Panc1 (cell line): ENCODE results near the gene SLC11A1. TPM values are rescaled to one million over a fixed set of nuclear protein-coding genes. Genes with fewer than 3 reads are reported as not detected.
A peak's percentile ranks its signal among the peaks of the same experiment; 100 is the strongest.

Experiments
- ATAC-seq: fragments of 200-7000 bp; cut with Tn5 transposase; 2 replicates; pipeline ENCODE4 v1.9.1; 2020; ENCODE audit warnings: mild to moderate bottlenecking, moderate library complexity
- BruUV-seq: library from RNA; stranded (reverse); fragments of 400-500 nt; replicated peaks from 2 replicates; lab custom pipeline; 2021; lab: Mats Ljungman, UMichigan
- CTCF ChIA-PET: fragments of 300-600 bp; sonication (Branson Sonifier 250); formaldehyde crosslinking; loops from one replicate; lab custom pipeline; 2022; ENCODE audit warnings: antibody characterized with exemption; lab: Charles Lee
- POLR2A ChIA-PET: fragments of 300-600 bp; sonication (Branson Sonifier 250); formaldehyde crosslinking; loops from one replicate; lab custom pipeline; 2022; ENCODE audit warnings: antibody characterized with exemption; lab: Charles Lee
- DNase-seq: peaks from one replicate; pipeline ENCODE4 v3.0.0-alpha.2; 2010; ENCODE audit warnings: low read depth, low spot score
- H3K27ac ChIP-seq: 2 replicates; pipeline ENCODE4 v1.5.1; 2011; ENCODE audit warnings: mild to moderate bottlenecking, low read length, inconsistent platforms
- H3K27me3 ChIP-seq: fragments of 200-500 bp; sonication (Bioruptor generic); 2 replicates; pipeline ENCODE4 v1.6.0; 2014; ENCODE audit warnings: low read length, inconsistent platforms; ENCODE audit not compliant: control insufficient read depth, insufficient read depth
- H3K36me3 ChIP-seq: fragments of 200-500 bp; sonication (Bioruptor generic); 2 replicates; pipeline ENCODE4 v1.5.1; 2014; ENCODE audit warnings: inconsistent platforms, mild to moderate bottlenecking, low read length, moderate library complexity; ENCODE audit not compliant: control insufficient read depth, insufficient read depth
- H3K4me1 ChIP-seq: 2 replicates; pipeline ENCODE4 v1.5.1; 2011; ENCODE audit warnings: inconsistent platforms, mild to moderate bottlenecking, low read length, moderate library complexity; ENCODE audit not compliant: control insufficient read depth, insufficient read depth
- H3K4me3 ChIP-seq, 2 experiments: 2 replicates each; pipeline ENCODE4 v1.5.1; 2011 to 2012; ENCODE audit warnings: low read depth in 2 of 2, low read length in 2 of 2, mild to moderate bottlenecking in 2 of 2, inconsistent platforms in 1 of 2, moderate library complexity in 1 of 2
- H3K9me3 ChIP-seq: fragments of 200-500 bp; sonication (Bioruptor generic); 2 replicates; pipeline ENCODE4 v1.5.1; 2014; ENCODE audit warnings: low read depth, mild to moderate bottlenecking, inconsistent platforms, low read length, moderate library complexity; ENCODE audit not compliant: control insufficient read depth, insufficient read depth
- POLR2AphosphoS5 ChIP-seq: IDR thresholded peaks from 2 replicates; pipeline ENCODE4 v1.6.1; 2012; ENCODE audit warnings: mild to moderate bottlenecking, low read depth, low read length, moderate library complexity
- SIN3A ChIP-seq: IDR thresholded peaks from 2 replicates; pipeline ENCODE4 v1.6.1; 2012; ENCODE audit warnings: low read depth, mild to moderate bottlenecking, low read length, moderate library complexity, borderline replicate concordance; ENCODE audit not compliant: insufficient read depth
- TCF7L2 ChIP-seq: IDR thresholded peaks from 2 replicates; pipeline ENCODE4 v1.6.1; 2011; ENCODE audit warnings: mild to moderate bottlenecking, low read depth, low read length, inconsistent platforms
- in situ Hi-C: cut with HindIII; loops from 2 replicates; pipeline ENCODE4 v1.10.0; 2016; ENCODE audit warnings: low sequenced_read_pairs, low pct_unique_long_range_greater_than_20kb
- intact Hi-C: fragments of 100-400 bp; cut with micrococcal nuclease; formaldehyde crosslinking; loops from one replicate; pipeline ENCODE4 v1.10.0; 2022; ENCODE audit not compliant: unreplicated experiment
- total RNA-seq: library from RNA; stranded (reverse); gene quantifications from one replicate; pipeline ENCODE4 v1.2.1, GENCODE V29; 2021; ENCODE audit not compliant: unreplicated experiment
- TF ChIP-seq, protein P1 (sequence below): fragments of 450-650 bp; IDR thresholded peaks from 2 replicates; pipeline ENCODE4 v1.5.1; 2017; ENCODE audit warnings: mild to moderate bottlenecking

The SLC11A1 gene
- total RNA-seq, 1 experiment from 2014 or later, result 0.31 TPM

DNA sequence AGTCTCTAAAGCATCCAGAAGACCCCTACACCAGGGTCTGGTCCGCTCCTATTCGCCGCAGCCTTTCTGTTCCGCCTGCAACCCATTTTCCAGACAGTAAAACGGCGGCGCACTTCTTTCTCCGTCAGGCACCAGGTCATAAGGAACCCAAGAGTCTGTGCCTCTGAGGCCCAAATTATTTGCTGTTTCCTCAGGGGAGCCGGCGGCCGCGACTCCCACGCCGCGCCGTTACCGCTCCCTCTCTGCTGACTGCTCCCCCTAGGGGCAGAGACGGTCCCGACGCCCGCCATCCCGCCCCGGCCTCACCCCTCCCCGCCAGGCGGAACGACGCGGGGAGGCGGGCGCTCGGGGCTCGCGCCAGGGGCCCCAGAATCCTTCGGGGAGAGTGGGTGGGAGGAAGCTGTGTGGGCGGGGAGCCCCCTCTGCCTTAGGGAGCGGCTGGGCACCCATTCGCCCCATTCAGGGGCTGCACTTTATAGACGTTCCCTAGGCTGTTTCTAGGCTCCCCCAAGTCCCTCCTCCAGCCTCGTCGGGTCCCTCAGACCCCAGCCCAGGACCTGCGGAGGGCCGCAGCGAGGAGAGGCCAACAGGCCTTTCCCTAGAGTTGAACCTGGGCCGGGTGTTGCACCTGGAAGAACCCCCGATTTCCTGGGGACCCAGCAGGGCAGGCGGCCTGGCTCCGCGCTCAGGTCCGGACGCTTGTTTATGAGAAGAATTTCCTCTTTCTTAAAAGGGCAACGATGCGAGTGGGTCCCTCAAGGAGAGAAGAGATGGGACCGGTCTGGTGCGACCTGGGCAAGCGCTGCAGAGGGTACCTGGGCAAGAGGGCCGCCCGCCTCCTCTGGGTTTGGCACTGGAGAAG, 14.0 kb downstream of the SLC11A1 start:
- H3K27me3 ChIP-seq, result no peaks in the 10 kb centered on the region
- peak; percentile 70 for ATAC-seq
- BruUV-seq, result no TSS peak
- H3K27ac ChIP-seq, result peak overlapping the region; percentile 99
- intact Hi-C loops (loop anchor here (2.0 kb wide), 1 partner anchor 95 kb away; no protein-coding TSS in a partner anchor), in situ Hi-C loops (no loop called here)
- no peaks in the 10 kb centered on the region; the same call in 1 of the 2 replicates for H3K36me3 ChIP-seq
- TF ChIP-seq TCF7L2 (no peak), POLR2AphosphoS5 (peak; percentile 78), SIN3A (peak; percentile 89; the same call in 1 of the 2 replicates)
- TF ChIP-seq, protein P1, sequence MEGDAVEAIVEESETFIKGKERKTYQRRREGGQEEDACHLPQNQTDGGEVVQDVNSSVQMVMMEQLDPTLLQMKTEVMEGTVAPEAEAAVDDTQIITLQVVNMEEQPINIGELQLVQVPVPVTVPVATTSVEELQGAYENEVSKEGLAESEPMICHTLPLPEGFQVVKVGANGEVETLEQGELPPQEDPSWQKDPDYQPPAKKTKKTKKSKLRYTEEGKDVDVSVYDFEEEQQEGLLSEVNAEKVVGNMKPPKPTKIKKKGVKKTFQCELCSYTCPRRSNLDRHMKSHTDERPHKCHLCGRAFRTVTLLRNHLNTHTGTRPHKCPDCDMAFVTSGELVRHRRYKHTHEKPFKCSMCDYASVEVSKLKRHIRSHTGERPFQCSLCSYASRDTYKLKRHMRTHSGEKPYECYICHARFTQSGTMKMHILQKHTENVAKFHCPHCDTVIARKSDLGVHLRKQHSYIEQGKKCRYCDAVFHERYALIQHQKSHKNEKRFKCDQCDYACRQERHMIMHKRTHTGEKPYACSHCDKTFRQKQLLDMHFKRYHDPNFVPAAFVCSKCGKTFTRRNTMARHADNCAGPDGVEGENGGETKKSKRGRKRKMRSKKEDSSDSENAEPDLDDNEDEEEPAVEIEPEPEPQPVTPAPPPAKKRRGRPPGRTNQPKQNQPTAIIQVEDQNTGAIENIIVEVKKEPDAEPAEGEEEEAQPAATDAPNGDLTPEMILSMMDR, result peak; percentile 97
- H3K4me1 ChIP-seq, result peaks cover 25% of the 10 kb centered on the region
- H3K9me3 ChIP-seq, result no peaks in the 10 kb centered on the region
- H3K4me3 ChIP-seq, result peak overlapping the region; percentile 72 to 76
- ChIA-PET CTCF (interaction anchor here (0.6 to 1.0 kb wide), 7 partner anchors 27 to 109 kb away, joined by 3 to 7 read pairs (median 4); no protein-coding TSS in a partner anchor), POLR2A (interaction anchor here (0.6 to 0.7 kb wide), 3 partner anchors 11 to 109 kb away, joined by 4 to 8 read pairs (median 4); no protein-coding TSS in a partner anchor)
- no peak for DNase-seq

DNA sequence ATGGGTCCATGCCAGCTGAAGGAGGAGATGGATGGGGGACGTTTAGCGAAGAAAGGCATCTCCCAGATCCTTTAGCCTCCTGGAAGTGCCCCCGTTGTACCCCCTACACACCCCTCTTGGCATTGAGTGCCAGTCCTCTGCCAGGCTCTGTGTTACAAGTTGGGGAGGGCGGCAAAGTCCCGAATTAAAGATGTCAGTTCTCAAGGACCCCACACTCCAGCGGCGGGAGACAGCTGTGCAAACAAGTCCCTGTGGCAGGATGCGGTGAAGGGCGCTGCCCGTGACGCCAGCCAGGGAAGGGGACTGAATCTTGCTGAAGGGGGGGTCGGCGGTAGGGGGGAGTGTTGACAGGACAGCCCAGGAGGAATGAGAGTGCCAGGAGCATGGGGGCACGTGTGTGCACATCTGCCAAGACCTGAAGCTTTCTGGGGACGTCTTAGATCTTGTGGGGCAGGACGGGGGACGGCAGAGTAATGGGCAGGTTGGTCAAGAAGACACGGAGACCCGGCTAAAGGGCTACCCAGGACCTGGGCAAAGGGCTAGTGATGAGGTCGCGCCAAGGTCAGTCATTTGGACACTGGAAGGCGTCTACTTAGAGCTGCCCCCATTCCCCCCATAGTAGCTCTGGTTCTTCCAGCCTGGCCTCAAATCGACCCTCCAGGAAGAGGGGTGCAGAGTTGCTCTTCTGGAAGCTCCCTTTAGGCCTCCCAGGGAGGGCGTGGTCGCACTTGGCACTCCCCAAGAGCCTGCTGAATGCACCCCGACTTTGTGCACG, 14.8 kb downstream of the SLC11A1 start:
- intact Hi-C loops, result loop anchor here (2.0 kb wide), 1 partner anchor 96 kb away; no protein-coding TSS in a partner anchor
- peaks cover 34% of the 10 kb centered on the region for H3K4me1 ChIP-seq
- no peaks in the 10 kb centered on the region; the same call in 1 of the 2 replicates for H3K36me3 ChIP-seq
- H3K9me3 ChIP-seq, result no peaks in the 10 kb centered on the region
- DNase-seq, result no peak
- ChIA-PET POLR2A (interaction anchor here (0.6 to 0.7 kb wide), 3 partner anchors 12 to 110 kb away, joined by 4 to 8 read pairs (median 4); no protein-coding TSS in a partner anchor), CTCF (interaction anchor here (0.6 to 1.0 kb wide), 7 partner anchors 28 to 110 kb away, joined by 3 to 7 read pairs (median 4); no protein-coding TSS in a partner anchor)
- BruUV-seq, result no TSS peak
- ATAC-seq, result peak; percentile 1; the same call in 1 of the 2 replicates
- H3K27me3 ChIP-seq, result no peaks in the 10 kb centered on the region
- TF ChIP-seq, protein P1, result no peak
- TF ChIP-seq POLR2AphosphoS5, result peak; percentile 53; the same call in 1 of the 2 replicates
- in situ Hi-C loops, result no loop called here
- H3K4me3 ChIP-seq, result peak overlapping the region; percentile 72 to 76
- H3K27ac ChIP-seq, result peak overlapping the region; percentile 99
